ENCODE results near the gene ALG9.

DNA sequence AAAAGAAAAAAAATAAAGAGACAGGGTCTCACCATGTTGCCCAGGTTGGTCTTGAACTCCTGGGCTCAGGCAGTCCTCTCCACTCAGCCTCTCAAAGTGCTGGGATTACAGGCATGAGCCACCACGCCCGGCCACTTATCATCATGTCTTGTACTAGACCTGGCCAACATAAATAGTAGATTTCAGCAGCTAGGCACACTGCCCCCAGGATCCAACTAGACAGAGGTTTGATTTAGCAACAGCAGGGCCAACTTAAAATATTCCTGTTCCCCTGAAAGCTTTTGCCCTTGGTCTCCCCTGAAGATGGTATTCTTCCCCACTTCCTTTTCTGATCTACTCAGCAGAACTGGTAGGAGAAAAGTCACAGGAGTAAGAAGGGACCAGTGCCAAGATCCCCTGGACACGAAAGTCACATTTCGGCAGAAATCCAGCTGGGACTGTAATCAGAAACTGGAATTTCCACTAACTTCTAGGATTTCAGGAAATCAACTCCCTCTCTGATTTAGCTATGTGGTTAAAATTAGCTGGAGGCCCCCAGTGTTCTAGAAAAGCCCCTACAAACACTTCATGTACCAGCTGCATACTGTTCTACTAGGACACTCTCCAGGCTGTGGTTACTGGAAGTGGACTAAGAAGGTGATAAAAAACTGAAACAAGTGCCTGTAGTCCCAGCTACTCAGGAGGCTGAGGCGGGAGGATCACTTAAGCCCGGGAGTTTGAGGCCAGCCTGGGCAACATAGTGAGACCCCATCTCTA lies 96.2 kb downstream of the ALG9 start:
- TF ChIP-seq, protein P1, sequence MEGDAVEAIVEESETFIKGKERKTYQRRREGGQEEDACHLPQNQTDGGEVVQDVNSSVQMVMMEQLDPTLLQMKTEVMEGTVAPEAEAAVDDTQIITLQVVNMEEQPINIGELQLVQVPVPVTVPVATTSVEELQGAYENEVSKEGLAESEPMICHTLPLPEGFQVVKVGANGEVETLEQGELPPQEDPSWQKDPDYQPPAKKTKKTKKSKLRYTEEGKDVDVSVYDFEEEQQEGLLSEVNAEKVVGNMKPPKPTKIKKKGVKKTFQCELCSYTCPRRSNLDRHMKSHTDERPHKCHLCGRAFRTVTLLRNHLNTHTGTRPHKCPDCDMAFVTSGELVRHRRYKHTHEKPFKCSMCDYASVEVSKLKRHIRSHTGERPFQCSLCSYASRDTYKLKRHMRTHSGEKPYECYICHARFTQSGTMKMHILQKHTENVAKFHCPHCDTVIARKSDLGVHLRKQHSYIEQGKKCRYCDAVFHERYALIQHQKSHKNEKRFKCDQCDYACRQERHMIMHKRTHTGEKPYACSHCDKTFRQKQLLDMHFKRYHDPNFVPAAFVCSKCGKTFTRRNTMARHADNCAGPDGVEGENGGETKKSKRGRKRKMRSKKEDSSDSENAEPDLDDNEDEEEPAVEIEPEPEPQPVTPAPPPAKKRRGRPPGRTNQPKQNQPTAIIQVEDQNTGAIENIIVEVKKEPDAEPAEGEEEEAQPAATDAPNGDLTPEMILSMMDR (IDR thresholded peaks at IDR 0.05 in 8 of 11, conservative IDR thresholded peaks at IDR 0.05 in 3 of 11) = no peak
- TF ChIP-seq POLR2A (IDR thresholded peaks at IDR 0.05) = no peak

All from spleen (tissue), 7 donors.